Nephron progenitor cell (in vitro differentiated cells): ENCODE data around the gene KLF7.

ENCODE experiments used
- DNase-seq: peaks from one replicate; pipeline ENCODE4 v3.0.0; 2021
- H3K27ac Mint-ChIP-seq: 2 replicates; pipeline ENCODE4 v1.8.0; 2021; ENCODE audit warnings: mild to moderate bottlenecking, moderate library complexity, mixed read lengths
- H3K27me3 Mint-ChIP-seq: 2 replicates; pipeline ENCODE4 v1.8.0; 2021; ENCODE audit warnings: mild to moderate bottlenecking, low read depth, mixed read lengths; ENCODE audit not compliant: poor library complexity
- H3K36me3 Mint-ChIP-seq: 2 replicates; pipeline ENCODE4 v1.8.0; 2021; ENCODE audit warnings: low read depth, mixed read lengths
- H3K4me1 Mint-ChIP-seq: 2 replicates; pipeline ENCODE4 v1.8.0; 2021; ENCODE audit warnings: mixed read lengths
- H3K4me3 Mint-ChIP-seq: 2 replicates; pipeline ENCODE4 v1.8.0; 2021; ENCODE audit warnings: mild to moderate bottlenecking, moderate library complexity, mixed read lengths
- H3K9me3 Mint-ChIP-seq: 2 replicates; pipeline ENCODE4 v1.8.0; 2021; ENCODE audit warnings: mild to moderate bottlenecking, moderate library complexity, mixed read lengths
- CTCF ChIP-seq: fragments of 200-600 bp; sonication (generic); IDR thresholded peaks from 2 replicates; pipeline ENCODE4 v1.5.0; 2021; ENCODE audit warnings: antibody characterized with exemption

Gene KLF7

DNA sequence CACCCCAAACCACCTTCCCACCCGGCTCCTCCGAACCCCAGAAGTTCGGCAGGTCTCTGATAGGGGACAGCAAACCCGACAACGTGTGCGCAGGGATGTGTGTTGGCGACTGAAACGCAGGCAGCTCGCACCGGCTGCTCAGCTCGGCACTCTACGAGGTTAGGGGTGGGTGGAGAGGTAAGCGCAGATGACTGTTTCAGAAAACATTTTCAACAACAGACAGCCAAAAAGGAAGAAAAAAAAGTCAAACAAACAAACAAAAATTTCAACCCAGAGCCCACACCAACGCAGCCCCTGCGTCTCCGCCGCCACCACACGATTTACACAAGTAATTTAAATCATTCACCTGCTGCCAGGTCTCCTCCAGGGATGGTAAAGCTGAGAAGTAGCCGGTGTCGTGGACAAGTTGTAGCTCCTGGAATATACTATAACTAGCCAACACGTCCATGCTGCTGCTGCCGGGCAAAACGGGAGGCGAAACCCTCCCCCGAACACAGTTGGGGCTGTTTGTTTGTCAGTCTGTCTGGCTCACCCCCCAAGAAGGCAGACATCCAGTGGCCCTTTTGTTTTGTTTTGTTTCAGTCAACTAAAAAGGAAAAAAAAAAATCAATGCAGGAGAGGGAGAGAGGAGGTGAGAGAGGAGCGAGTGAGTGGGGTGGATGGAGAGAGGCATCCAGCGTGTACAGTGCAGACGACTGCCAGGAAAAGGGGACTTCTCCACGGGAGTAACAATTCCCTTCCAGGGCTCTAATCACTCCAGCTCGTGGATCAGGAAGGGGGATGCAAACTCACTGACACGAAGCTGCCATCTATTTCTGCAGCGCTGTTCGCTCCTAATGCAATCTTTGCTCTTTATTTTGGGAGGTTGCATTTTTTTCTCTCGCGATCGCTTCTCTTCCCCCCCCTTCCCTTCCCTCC, at the start of gene KLF7:
Gene KLF7, minus strand, starts transcription at position 828 of the 918 bp plus-strand sequence. Its CDS starts 380 bp downstream, at position 448.
- H3K9me3 Mint-ChIP-seq = peaks cover 7% of the 10 kb centered on the region
- H3K4me1 Mint-ChIP-seq = peaks cover 65% of the 10 kb centered on the region
- H3K36me3 Mint-ChIP-seq = peaks cover 7% of the 10 kb centered on the region
- H3K27ac Mint-ChIP-seq = peak within 1 kb of the TSS; percentile 100
- TF ChIP-seq CTCF = no peak
- peak within 1 kb of the TSS; percentile 97 for H3K4me3 Mint-ChIP-seq
- DNase-seq = peak; percentile 48
- H3K27me3 Mint-ChIP-seq = no peaks in the 10 kb centered on the region

DNA sequence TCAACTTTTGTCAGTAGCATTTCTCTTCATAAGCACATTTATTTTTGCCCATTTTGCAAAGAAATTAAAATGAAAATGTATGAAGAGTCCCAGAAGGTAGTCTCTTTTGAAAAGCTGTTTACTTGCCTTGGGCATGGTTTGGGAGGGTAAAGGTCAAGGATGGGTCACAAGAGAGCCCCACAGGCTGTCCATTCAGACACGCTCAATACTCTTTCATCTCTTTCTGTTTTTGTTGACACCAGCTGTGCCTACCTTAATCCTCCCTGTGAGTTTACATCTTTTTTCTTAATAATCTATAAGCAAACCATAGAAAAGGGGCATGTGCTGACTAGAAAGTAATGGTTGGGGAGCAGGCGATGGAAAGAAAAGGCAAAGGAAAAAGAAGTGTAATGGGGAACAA, 49.6 kb upstream of the KLF7 start:
- no peak for TF ChIP-seq CTCF
- peaks cover 5% of the 10 kb centered on the region for H3K9me3 Mint-ChIP-seq
- no peaks in the 10 kb centered on the region for H3K36me3 Mint-ChIP-seq
- no peaks in the 10 kb centered on the region for H3K27me3 Mint-ChIP-seq
- peaks cover 42% of the 10 kb centered on the region for H3K4me1 Mint-ChIP-seq
- no peak for DNase-seq
- H3K4me3 Mint-ChIP-seq = no peak overlapping the region
- H3K27ac Mint-ChIP-seq = no peak overlapping the region

DNA sequence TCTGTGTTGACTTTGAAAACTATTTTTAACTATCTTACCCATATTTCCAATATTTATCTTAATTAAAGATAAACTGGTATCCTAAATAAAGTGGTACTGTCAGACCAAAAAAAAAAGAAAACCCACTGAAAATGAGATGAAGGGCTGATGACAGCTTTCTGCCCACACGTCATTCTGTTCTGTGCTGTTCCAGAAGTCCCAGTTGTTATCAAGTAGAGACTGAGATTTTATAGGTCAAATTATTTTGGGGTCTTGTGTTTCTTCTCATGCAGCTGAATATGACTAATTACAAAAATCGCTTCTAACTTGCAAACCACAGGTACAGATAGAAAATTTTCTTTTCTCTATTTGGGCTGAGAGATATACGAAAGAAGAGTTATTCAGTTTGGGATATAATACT, 48.7 kb upstream of the KLF7 start:
- Mint-ChIP-seq H3K27ac (no peak overlapping the region), H3K4me1 (peaks cover 33% of the 10 kb centered on the region)
- no peak for DNase-seq

DNA sequence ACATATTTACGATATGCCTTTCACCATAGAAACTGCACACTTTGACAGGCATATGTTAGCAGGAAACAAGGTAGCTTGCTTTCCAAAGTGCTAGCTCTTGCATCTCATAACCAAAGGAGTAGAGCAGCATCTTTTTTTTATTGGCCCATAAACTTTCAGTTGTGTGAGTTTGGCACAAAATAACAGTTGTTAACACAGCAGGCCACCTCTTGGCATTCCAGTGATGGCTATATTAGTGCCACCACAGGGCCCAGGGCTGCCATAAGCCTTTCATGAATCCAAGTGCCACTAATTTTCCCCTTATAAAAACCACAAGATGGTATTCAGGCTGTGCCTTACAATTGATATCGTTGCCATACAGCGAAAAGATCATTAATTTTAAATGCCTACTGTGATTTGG, 40.3 kb upstream of the KLF7 start:
- Mint-ChIP-seq H3K36me3 (no peaks in the 10 kb centered on the region), H3K27me3 (no peaks in the 10 kb centered on the region), H3K4me3 (no peak overlapping the region), H3K27ac (no peak overlapping the region), H3K4me1 (no peaks in the 10 kb centered on the region), H3K9me3 (peaks cover 6% of the 10 kb centered on the region)
- TF ChIP-seq CTCF = no peak
- DNase-seq = no peak

More for the DNA sequence above, 48.7 kb upstream of the KLF7 start:
- no peak for TF ChIP-seq CTCF
- Mint-ChIP-seq H3K4me3 (no peak overlapping the region), H3K9me3 (peaks cover 9% of the 10 kb centered on the region), H3K36me3 (no peaks in the 10 kb centered on the region), H3K27me3 (no peaks in the 10 kb centered on the region)

DNA sequence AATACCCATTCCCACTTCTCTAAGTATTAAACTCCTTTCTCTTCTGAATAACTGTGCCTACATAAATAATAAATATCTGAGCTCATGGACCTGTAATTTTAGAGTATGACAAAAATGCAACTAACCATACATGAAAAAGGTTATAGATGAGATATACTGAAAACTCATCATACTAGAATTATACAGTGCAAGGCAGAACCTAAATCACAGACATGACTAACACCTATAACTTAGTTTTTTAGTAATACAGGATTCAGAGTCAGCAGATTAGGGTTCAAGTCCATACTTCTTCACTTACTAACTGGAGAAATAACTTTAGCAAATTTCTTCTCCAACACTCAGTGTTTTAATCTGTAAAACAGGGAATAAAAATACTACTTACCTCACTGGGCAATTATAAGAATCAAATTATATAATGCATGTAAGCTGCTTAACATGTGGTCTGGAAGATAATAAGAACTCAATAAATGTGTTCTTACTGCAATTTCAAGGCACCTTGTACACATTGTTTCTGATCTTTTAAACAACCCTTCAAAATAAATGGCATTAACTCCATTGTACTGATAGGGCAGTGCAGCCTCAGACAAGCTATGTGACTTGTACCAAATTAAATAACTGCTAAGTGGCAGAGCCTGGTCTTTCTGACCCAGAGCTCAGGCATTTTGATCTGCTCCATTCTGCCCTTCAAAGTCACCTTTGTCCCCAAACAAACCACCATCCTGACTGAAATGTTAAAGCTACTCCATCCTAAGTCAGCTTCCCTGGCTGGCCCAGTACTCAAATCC, 39.6 kb upstream of the KLF7 start:
- H3K4me3 Mint-ChIP-seq = no peak overlapping the region

More for the DNA sequence above, 39.6 kb upstream of the KLF7 start:
- no peak for DNase-seq
- peaks cover 6% of the 10 kb centered on the region for H3K9me3 Mint-ChIP-seq
- no peaks in the 10 kb centered on the region for H3K36me3 Mint-ChIP-seq
- H3K27ac Mint-ChIP-seq = no peak overlapping the region
- TF ChIP-seq CTCF = no peak
- no peaks in the 10 kb centered on the region for H3K4me1 Mint-ChIP-seq
- H3K27me3 Mint-ChIP-seq = no peaks in the 10 kb centered on the region
